ENCODE measurements around the gene CLN5.

CLN5 gene

DNA sequence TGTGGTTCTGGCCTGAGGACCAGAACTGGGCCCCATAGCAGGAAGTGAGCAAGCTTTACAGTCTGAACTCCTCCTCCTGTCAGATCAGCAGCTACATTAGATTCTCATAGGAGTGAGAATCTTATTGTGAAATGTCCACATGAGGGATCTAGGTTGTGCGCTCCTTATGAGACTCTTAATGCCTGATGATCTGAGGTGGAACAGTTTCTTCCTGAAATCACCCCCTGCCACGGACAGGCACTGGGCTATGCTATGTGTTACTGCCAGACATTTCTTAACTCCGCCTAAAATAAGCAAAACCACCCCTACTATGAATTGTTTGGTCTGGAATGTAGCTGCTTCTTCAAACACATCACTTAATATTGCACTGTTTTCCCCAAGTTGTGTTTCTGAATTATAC lies 30.5 kb downstream of the CLN5 start:
- no peak for DNase-seq (ENCODE audit: extremely low read depth, low read depth)
- TF ChIP-seq CTCF (IDR thresholded peaks at IDR 0.05; ENCODE audit: low read depth, low read length), result no peak

DNA sequence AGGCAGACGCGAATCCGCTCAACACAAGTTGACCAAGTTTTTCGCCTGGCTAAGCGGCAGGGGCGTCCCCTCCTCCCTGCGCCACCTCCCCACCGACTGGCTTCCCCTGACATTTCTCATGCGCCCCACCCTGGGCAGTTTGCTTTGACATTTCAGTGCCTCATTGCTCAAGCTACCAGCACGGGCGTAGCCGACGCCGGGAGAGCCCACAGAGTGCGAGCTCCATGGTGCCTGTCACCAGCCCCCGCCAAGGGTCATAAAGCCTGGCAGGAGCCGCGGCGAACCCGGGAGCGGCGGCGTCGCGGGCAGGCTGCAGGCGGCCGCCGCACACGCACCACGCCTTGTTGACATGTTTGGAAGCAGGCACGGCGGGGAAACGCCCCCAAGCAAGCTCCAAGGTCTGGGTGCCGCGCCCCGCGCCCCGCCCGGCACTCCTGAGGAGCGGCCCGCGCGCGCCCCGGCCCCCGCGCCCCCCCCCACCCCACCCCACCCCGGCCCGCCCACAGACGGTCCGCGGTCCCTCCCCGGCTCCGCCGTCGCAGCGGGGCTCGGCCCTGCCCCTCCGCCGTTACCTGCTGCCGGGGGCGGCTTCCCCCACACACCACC lies 34.5 kb downstream of the CLN5 start:
- DNase-seq (ENCODE audit: extremely low read depth, low read depth), result no peak
- TF ChIP-seq CTCF (IDR thresholded peaks at IDR 0.05; ENCODE audit: low read depth, low read length), result no peak

DNA sequence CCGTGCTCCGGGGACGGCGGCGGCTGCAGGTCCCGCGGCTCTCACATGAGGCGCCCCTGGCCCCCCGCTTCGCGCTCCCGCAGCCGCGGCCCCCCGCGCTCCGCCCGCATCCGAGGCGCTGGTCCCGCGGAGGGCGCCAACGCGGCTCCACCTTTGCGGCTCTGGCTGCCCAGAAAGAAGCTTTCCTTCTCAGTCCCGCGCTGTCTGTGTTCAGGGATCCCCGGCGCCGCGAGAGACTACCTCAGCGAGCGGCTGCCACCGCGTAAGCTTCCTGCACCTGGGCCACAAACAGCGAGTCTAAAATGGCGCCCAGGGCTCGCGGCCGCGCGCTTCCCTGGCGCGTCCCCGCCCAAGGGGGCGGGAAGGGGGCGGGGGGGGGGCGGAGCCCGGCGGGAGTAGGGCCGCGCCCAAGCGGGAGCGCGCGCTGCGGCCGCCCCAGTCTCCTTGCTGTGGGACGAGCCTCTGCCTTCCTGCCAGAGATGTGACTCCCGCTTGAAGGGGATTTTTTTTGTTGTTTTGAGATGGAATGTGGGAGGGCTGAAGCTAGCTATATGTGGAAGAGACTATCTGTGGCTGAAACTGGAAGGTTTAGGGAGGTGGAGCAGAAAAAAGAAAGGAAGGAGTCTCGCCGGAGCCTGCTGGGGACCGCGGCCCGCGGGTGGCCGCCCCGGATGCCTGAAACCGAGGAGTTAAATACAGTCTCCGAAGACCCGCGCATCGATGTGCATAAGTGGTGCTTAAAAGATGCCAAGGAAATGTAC lies 35.2 kb downstream of the CLN5 start, which contains the start of gene FBXL3:
TSS of gene FBXL3 (minus strand) at position 299 of the 761 bp plus-strand sequence. CDS start 5,299 bp downstream, outside the sequence.
- peak; percentile 79 for DNase-seq (ENCODE audit: extremely low read depth, low read depth)
- no peak for TF ChIP-seq CTCF (IDR thresholded peaks at IDR 0.05; ENCODE audit: low read depth, low read length)

GRCh38 chr13:77028202-77028601 lies 36.3 kb downstream of the CLN5 start:
- no peak for TF ChIP-seq CTCF (IDR thresholded peaks at IDR 0.05; ENCODE audit: low read depth, low read length)
- no peak for DNase-seq (ENCODE audit: extremely low read depth, low read depth)

GRCh38 chr13:77029436-77029835 lies 37.6 kb downstream of the CLN5 start:
- DNase-seq (ENCODE audit: extremely low read depth, low read depth), result no peak
- no peak for TF ChIP-seq CTCF (IDR thresholded peaks at IDR 0.05; ENCODE audit: low read depth, low read length)

- no peak for DNase-seq (ENCODE audit: extremely low read depth, low read depth)
- TF ChIP-seq CTCF (IDR thresholded peaks at IDR 0.05; ENCODE audit: low read depth, low read length), result no peak
Measured at GRCh38 chr13:77031656-77032243, 39.9 kb downstream of the CLN5 start.

- no peak for TF ChIP-seq CTCF (IDR thresholded peaks at IDR 0.05; ENCODE audit: low read depth, low read length)
- no peak for DNase-seq (ENCODE audit: extremely low read depth, low read depth)
Measured at GRCh38 chr13:77033717-77034302, 41.9 kb downstream of the CLN5 start.

All from AG09319 (cell line).